H9 (cell line): ENCODE measurements around the gene KLLN. TPM values are rescaled to one million over a fixed set of nuclear protein-coding genes. Genes with fewer than 3 reads are reported as not detected.

Source experiments
- DNase-seq: peaks from one replicate; pipeline ENCODE4 v3.0.0-alpha.2; 2017
- H2AFZ ChIP-seq: one replicate; pipeline ENCODE4 v1.6.1; 2013; ENCODE audit warnings: mild to moderate bottlenecking, low read length, control low read depth, moderate library complexity
- H2AK5ac ChIP-seq: 2 replicates; pipeline ENCODE4 v1.6.1; 2013; ENCODE audit warnings: low read length, control low read depth, mixed read lengths; ENCODE audit not compliant: insufficient read length
- H2BK120ac ChIP-seq: one replicate; pipeline ENCODE4 v1.6.1; 2013; ENCODE audit warnings: low read depth, mild to moderate bottlenecking, low read length, control low read depth, inconsistent platforms; ENCODE audit not compliant: poor library complexity, severe bottlenecking
- H2BK12ac ChIP-seq: 2 replicates; pipeline ENCODE4 v1.6.1; 2013; ENCODE audit warnings: low read length, control low read depth, mixed read lengths, low read depth; ENCODE audit not compliant: insufficient read length
- H2BK15ac ChIP-seq: 2 replicates; pipeline ENCODE4 v1.6.1; 2013; ENCODE audit warnings: low read depth, low read length, control low read depth
- H2BK20ac ChIP-seq: one replicate; pipeline ENCODE4 v1.6.1; 2013; ENCODE audit warnings: low read depth, mild to moderate bottlenecking, low read length, control low read depth, inconsistent platforms; ENCODE audit not compliant: poor library complexity, severe bottlenecking
- H2BK5ac ChIP-seq: 2 replicates; pipeline ENCODE4 v1.6.1; 2013; ENCODE audit warnings: low read length, control low read depth, mixed read lengths; ENCODE audit not compliant: insufficient read length
- H3K14ac ChIP-seq: 2 replicates; pipeline ENCODE4 v1.6.1; 2013; ENCODE audit warnings: low read length, control low read depth; ENCODE audit not compliant: insufficient read depth
- H3K18ac ChIP-seq: 2 replicates; pipeline ENCODE4 v1.6.1; 2013; ENCODE audit warnings: low read depth, mild to moderate bottlenecking, mixed read lengths, low read length, control low read depth; ENCODE audit not compliant: insufficient read length
- H3K23ac ChIP-seq: 2 replicates; pipeline ENCODE4 v1.6.1; 2013; ENCODE audit warnings: low read length, control low read depth, mixed read lengths, low read depth; ENCODE audit not compliant: insufficient read length
- H3K23me2 ChIP-seq: 2 replicates; pipeline ENCODE4 v1.6.1; 2013; ENCODE audit warnings: low read depth, mild to moderate bottlenecking, mixed read lengths, low read length, control low read depth; ENCODE audit not compliant: insufficient read length, poor library complexity, severe bottlenecking
- H3K27ac ChIP-seq: 2 replicates; pipeline ENCODE4 v1.5.1; 2013; ENCODE audit warnings: low read length, control low read depth, mixed read lengths, low read depth; ENCODE audit not compliant: insufficient read length
- H3K27me3 ChIP-seq: 2 replicates; pipeline ENCODE4 v1.6.1; 2013; ENCODE audit warnings: low read length, control low read depth, inconsistent platforms; ENCODE audit not compliant: insufficient read depth
- H3K4ac ChIP-seq: 2 replicates; pipeline ENCODE4 v1.6.1; 2013; ENCODE audit warnings: low read depth, mild to moderate bottlenecking, control low read depth, inconsistent platforms, low read length, moderate library complexity
- H3K4me1 ChIP-seq: 2 replicates; pipeline ENCODE4 v1.6.1; 2013; ENCODE audit warnings: low read length, control low read depth, inconsistent platforms; ENCODE audit not compliant: insufficient read depth
- H3K4me2 ChIP-seq: 2 replicates; pipeline ENCODE4 v1.6.1; 2013; ENCODE audit warnings: low read length, control low read depth, mixed read lengths; ENCODE audit not compliant: insufficient read length, insufficient read depth
- H3K56ac ChIP-seq: 2 replicates; pipeline ENCODE4 v1.6.1; 2013; ENCODE audit warnings: low read depth, mild to moderate bottlenecking, mixed read lengths, low read length, control low read depth; ENCODE audit not compliant: insufficient read length
- H3K79me1 ChIP-seq: 2 replicates; pipeline ENCODE4 v1.6.1; 2013; ENCODE audit warnings: low read depth, mild to moderate bottlenecking, moderate library complexity, low read length, control low read depth, inconsistent platforms; ENCODE audit not compliant: insufficient read depth, poor library complexity, severe bottlenecking
- H3K79me2 ChIP-seq: 2 replicates; pipeline ENCODE4 v1.6.1; 2013; ENCODE audit warnings: low read length, control low read depth, inconsistent platforms; ENCODE audit not compliant: insufficient read depth
- H3K9ac ChIP-seq: 2 replicates; pipeline ENCODE4 v1.6.1; 2013; ENCODE audit warnings: low read length, control low read depth, mixed read lengths; ENCODE audit not compliant: insufficient read length; ENCODE audit errors: extremely low read depth
- H3K9me3 ChIP-seq: one replicate; pipeline ENCODE4 v1.6.1; 2013; ENCODE audit warnings: low read depth, low read length, inconsistent platforms; ENCODE audit not compliant: control insufficient read depth
- H3T11ph ChIP-seq: one replicate; pipeline ENCODE4 v1.6.1; 2013; ENCODE audit warnings: mild to moderate bottlenecking, low read length, control low read depth, inconsistent platforms
- H4K20me1 ChIP-seq: one replicate; pipeline ENCODE4 v1.6.1; 2013; ENCODE audit not compliant: control insufficient read depth, insufficient read length, insufficient read depth
- H4K5ac ChIP-seq: 2 replicates; pipeline ENCODE4 v1.6.1; 2013; ENCODE audit warnings: low read depth, mild to moderate bottlenecking, mixed read lengths, low read length, control low read depth; ENCODE audit not compliant: insufficient read length
- H4K8ac ChIP-seq: replicated peaks from 2 replicates; pipeline ENCODE4 v1.6.1; 2013; ENCODE audit warnings: low read length, control low read depth, mixed read lengths, low read depth; ENCODE audit not compliant: insufficient read length
- H4K91ac ChIP-seq: 2 replicates; pipeline ENCODE4 v1.6.1; 2013; ENCODE audit warnings: low read depth, mild to moderate bottlenecking, moderate library complexity, mixed read lengths, low read length, control low read depth; ENCODE audit not compliant: insufficient read length
- H3K27ac Mint-ChIP-seq, 3 experiments: 2 replicates in 2 of 3; 3 replicates in 1 of 3; pipeline ENCODE4 v1.8.0; 2020 to 2021; ENCODE audit warnings: mixed read lengths in 3 of 3, mild to moderate bottlenecking in 1 of 3, moderate library complexity in 1 of 3
- H3K27me3 Mint-ChIP-seq: 2 replicates; pipeline ENCODE4 v1.8.0; 2021; ENCODE audit warnings: low read depth, mild to moderate bottlenecking, moderate library complexity, mixed read lengths
- H3K36me3 Mint-ChIP-seq, 3 experiments: 2 replicates in 2 of 3; 3 replicates in 1 of 3; pipeline ENCODE4 v1.8.0; 2020 to 2021; ENCODE audit warnings: low read depth in 3 of 3, mixed read lengths in 3 of 3; ENCODE audit not compliant: insufficient read depth in 1 of 3
- H3K4me1 Mint-ChIP-seq, 2 experiments: 2 replicates each; pipeline ENCODE4 v1.8.0; 2020; ENCODE audit warnings: mixed read lengths in 2 of 2
- H3K4me3 Mint-ChIP-seq, 2 experiments: 2 replicates in 1 of 2; 3 replicates in 1 of 2; pipeline ENCODE4 v1.8.0; 2020 to 2021; ENCODE audit warnings: mild to moderate bottlenecking in 2 of 2, mixed read lengths in 2 of 2, moderate library complexity in 1 of 2
- H3K9me3 Mint-ChIP-seq, 2 experiments: 2 replicates in 1 of 2; 3 replicates in 1 of 2; pipeline ENCODE4 v1.8.0; 2020; ENCODE audit warnings: mild to moderate bottlenecking in 2 of 2, mixed read lengths in 2 of 2, moderate library complexity in 1 of 2
- WGBS: extraction: QIAGEN DNeasy Blood & Tissue Kit; methylation state at CpG from one replicate; pipeline ENCODE4 v1.1.7; 2013; ENCODE audit warnings: missing lambda C conversion rate, low lambda C conversion rate, mixed read lengths; ENCODE audit not compliant: insufficient read length; ENCODE audit errors: extremely low coverage; 5-methylcytosine and 5-hydroxymethylcytosine counted together
- total RNA-seq: library from RNA; stranded (reverse); gene quantifications from 2 replicates; pipeline ENCODE4 v1.2.1, GENCODE V29; 2021
- TF ChIP-seq, protein P1 (sequence below): fragments of 200-600 bp; sonication (generic); conservative IDR thresholded peaks from 3 replicates; pipeline ENCODE4 v1.8.0; 2021; ENCODE audit warnings: antibody characterized with exemption, mild to moderate bottlenecking

KLLN gene
- total RNA-seq, 1 experiment from 2014 or later: 0.79 TPM

GRCh38 chr10:87866412-87866974, 3.2 kb upstream of the KLLN start:
- Histone ChIP-seq H3T11ph (no peak overlapping the region), H3K4me2 (peak overlapping the region; percentile 59), H3K23me2 (peaks cover 15% of the 10 kb centered on the region), H4K8ac (no peak overlapping the region), H2BK5ac (no peak overlapping the region), H2BK15ac (no peak overlapping the region), H2BK120ac (no peak overlapping the region), H3K14ac (no peak overlapping the region), H4K20me1 (no peaks in the 10 kb centered on the region), H3K27ac (no peak overlapping the region), H4K5ac (no peak overlapping the region), H3K27me3 (no peaks in the 10 kb centered on the region), H3K4me1 (no peaks in the 10 kb centered on the region), H2AFZ (no peak overlapping the region), H3K79me1 (peaks cover 1% of the 10 kb centered on the region), H3K9me3 (no peaks in the 10 kb centered on the region), H2BK20ac (no peak overlapping the region), H3K56ac (no peak overlapping the region), H3K79me2 (peaks cover 28% of the 10 kb centered on the region; the same call in 1 of the 2 replicates), H2AK5ac (no peak overlapping the region), H3K4ac (no peak overlapping the region), H4K91ac (no peak overlapping the region), H3K18ac (no peak overlapping the region), H3K9ac (peak overlapping the region; percentile 39), H2BK12ac (no peak overlapping the region), H3K23ac (no peak overlapping the region)
- TF ChIP-seq, protein P1, sequence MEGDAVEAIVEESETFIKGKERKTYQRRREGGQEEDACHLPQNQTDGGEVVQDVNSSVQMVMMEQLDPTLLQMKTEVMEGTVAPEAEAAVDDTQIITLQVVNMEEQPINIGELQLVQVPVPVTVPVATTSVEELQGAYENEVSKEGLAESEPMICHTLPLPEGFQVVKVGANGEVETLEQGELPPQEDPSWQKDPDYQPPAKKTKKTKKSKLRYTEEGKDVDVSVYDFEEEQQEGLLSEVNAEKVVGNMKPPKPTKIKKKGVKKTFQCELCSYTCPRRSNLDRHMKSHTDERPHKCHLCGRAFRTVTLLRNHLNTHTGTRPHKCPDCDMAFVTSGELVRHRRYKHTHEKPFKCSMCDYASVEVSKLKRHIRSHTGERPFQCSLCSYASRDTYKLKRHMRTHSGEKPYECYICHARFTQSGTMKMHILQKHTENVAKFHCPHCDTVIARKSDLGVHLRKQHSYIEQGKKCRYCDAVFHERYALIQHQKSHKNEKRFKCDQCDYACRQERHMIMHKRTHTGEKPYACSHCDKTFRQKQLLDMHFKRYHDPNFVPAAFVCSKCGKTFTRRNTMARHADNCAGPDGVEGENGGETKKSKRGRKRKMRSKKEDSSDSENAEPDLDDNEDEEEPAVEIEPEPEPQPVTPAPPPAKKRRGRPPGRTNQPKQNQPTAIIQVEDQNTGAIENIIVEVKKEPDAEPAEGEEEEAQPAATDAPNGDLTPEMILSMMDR: no peak
- WGBS: no CpG with 5 or more reads among the region's 3 CpGs
- DNase-seq: no peak
- Mint-ChIP-seq H3K36me3 (peaks cover 4 to 6% (median 5%) of the 10 kb centered on the region in 3 experiments; a peak in 6 of 7 replicates), H3K9me3 (no peaks in the 10 kb centered on the region; a peak in 1 of 5 replicates), H3K27ac (no peak overlapping the region), H3K27me3 (no peaks in the 10 kb centered on the region), H3K4me3 (peak overlapping the region; percentile 97 to 98), H3K4me1 (peaks cover 31 to 36% of the 10 kb centered on the region in 2 experiments)
